Skin epidermis (tissue), 12 donors: ENCODE results near the gene SSBP3.
"Not testable (repeated sequence)": the region's sequence is repeated elsewhere in the genome, so short reads cannot be mapped to it uniquely, and the experiment has no call there.

Experiments
- H3K27ac ChIP-seq, 21 experiments: fragments of 200-600 bp; sonication (generic) in 11 of 21; one replicate each; pipeline ENCODE4 v1.5.0; 2020; ENCODE audit warnings: mild to moderate bottlenecking in 3 of 21, inconsistent platforms in 2 of 21, moderate library complexity in 2 of 21
- H3K4me3 ChIP-seq, 7 experiments: fragments of 200-600 bp; sonication (generic) in 2 of 7; one replicate each; pipeline ENCODE4 v1.5.0; 2020; ENCODE audit warnings: inconsistent platforms in 2 of 7, mild to moderate bottlenecking in 2 of 7, moderate library complexity in 1 of 7

Gene SSBP3

DNA sequence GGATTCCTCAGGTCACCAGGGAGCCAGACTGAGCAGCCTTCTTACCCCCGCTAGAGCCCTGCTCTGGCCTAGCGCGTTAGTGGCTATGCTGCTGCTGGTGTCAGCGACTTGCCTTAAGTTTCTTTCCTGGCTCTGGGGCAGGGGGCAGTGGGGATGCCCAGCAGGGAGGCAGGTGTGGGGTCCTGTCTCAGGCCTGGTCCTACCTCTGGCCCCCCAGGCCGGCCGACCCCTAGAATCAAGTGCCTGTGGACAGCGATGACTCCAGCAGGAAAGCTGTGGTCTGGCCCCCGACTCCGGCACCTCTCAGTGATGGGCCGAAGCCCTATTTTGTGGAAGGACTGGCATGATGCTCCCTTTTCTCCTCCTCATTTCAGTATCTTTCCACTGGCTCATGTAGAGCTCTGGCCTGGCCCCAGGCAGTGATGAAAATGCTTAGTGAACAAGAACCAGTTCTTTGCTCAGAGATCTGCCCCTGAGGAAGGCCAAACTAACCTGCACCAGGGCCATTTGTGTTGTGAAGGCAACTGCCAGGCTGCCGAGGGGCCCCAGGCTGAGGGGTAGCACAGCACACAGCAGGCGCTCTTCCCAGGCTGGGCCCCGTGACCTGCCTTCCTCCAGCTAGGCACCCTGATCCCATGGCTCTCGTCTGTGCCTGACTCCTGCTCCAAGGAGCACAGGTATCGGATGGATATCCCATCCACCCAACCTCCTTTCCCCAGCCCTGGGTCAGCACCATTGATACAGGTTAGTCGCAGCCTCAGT is 182.6 kb downstream of the SSBP3 start:
- Histone ChIP-seq H3K27ac (peak overlapping the region in 1 of 21 experiments; percentile 9), H3K4me3 (no peak overlapping the region)

DNA sequence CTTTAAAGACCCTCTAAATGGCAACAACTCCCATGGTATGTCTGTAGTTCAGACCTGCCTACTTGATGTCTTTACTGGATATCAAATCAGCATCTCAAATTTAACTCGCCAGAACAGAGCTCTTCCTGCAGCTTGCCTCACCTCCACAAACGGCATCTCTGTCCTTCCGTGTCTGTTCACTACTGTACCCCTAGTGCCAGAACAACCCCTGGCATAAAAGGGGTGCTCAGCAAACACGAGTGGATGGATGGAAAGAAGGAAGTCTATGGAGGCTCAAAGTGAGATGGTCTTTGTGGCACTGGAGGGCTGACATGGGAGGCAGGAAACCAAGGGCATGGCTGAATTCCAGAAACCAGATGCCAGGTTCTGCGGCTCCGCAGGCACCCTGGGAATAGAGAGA is 183.5 kb downstream of the SSBP3 start:
- no peak overlapping the region for H3K4me3 ChIP-seq
- H3K27ac ChIP-seq = no peak overlapping the region

DNA sequence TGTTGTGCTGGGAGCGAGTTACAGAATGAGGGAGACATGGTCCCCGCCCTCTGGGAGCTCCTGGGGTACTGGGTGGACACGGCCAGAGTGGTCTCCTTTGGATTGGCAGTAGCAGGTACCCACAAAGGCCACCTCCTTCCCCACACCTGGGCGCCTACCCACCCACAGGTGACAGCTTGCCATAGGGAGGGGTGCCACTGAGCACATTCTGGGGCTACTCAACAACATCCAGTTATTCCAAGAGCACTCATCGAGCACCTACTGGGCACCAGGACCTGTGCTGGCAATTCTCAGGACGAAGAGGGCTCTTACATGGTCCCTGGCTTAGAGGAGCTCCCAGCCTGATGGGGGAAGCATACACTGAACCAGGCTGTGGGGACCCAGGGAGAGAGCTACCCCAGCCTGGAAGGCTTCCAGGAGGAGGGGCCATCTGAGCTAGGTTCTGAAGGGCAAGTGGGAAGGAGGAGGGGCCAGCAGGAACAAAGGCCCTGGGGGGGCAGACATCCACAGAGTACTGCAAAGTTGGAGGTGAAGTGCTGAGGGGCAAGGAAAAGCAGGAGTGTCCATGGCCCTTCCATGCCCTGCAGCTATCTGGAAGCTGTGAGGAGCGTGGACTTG is 184.2 kb downstream of the SSBP3 start:
- no peak overlapping the region for H3K27ac ChIP-seq

DNA sequence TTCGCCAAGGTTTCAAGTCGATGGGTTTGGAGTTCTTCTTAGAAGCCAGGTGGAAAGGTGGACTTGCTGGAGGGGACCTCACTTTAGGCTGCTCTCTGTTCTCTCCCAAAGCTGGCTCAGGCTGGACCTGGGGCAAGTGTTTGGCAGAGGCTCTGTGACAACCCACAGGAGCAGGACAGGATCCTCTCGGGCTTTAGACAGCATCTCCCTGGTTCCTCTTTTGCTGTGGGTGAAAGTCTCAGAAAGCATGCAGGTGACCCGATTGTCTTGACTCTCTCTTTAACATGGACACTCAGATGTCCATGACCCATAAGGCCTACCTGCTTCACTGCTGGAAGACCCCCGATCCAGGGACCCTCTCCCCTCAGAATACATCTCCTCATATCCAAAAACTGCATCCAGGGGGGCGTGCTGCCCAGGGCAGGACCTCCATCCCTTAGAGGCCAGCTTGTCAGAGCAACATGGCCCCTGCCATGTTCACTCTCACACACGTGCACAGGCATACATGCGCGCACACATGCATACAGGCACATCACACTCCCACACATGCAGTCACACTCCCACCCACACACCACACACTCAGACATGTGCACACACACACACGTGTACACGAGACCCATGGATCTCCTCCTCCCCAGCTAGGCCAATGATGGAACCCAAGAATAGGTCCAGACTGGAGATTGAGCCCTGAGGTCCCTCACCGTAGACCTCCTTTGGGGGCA is 184.9 kb downstream of the SSBP3 start:
- peak overlapping the region in 9 of 21 experiments; percentile 11 to 85 (median 45) for H3K27ac ChIP-seq

More for the DNA sequence above, 184.2 kb downstream of the SSBP3 start:
- H3K4me3 ChIP-seq = no peak overlapping the region

DNA sequence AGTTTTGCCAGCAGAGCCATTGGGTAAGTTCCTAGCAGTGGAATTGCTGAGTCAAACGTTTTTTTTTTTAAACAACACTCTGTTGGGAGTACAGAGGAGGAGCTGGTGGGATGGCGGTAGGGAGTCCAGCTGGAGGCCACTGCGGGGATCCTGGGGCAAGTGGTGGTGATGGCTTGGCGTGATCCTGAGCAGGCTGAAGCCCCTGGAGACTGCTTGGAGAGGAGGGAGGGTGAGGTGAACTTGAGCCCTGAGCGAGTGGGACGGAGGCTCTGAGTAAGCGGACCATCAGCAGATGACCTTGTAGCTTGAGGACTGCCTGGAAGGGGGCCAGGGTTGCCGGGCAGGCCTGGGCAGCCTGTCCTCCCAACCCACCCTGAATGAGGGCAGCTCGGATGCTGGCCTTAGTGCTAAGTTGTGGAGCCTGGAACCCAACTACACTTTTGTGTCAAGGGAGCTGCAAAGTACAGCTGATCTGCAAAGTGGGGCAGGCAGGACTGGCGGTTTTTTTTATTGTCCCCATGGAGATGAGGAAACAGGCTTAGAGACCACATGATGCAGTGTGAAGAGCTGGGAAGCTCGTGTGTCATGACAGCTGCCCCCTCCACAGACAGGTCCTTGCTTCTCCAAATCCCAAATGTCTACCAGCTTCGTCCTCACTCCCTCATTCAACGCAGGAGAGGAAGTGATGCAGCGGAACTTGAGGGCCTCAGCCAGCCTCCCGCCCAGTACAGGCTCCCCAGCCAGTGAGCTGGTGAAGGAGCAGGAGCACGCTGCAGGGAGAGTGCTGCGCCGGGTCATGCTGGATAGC is 186.0 kb downstream of the SSBP3 start:
- H3K4me3 ChIP-seq = no peak overlapping the region

More for the DNA sequence above, 184.9 kb downstream of the SSBP3 start:
- H3K4me3 ChIP-seq = no peak overlapping the region

DNA sequence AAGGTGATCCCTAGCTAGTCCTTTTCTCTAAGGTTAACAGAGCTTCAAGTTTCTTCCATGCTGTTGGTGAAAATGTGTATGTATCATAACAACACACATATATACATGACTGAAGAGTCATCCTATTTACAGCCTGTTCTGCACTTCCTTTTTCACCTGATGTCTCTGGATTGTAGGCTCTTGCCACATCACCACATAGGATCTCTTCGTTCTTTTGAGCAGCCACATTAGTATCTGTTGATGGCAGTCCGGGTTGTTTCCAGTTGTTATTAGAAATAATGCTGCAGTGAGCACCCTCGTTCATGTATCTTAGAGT is 186.5 kb downstream of the SSBP3 start:
- no peak overlapping the region for H3K4me3 ChIP-seq
- H3K27ac ChIP-seq = peak overlapping the region in 18 of 21 experiments; percentile 15 to 85 (median 54)

More for the DNA sequence above, 186.0 kb downstream of the SSBP3 start:
- peak overlapping the region in 17 of 21 experiments; percentile 12 to 85 (median 45) for H3K27ac ChIP-seq

DNA sequence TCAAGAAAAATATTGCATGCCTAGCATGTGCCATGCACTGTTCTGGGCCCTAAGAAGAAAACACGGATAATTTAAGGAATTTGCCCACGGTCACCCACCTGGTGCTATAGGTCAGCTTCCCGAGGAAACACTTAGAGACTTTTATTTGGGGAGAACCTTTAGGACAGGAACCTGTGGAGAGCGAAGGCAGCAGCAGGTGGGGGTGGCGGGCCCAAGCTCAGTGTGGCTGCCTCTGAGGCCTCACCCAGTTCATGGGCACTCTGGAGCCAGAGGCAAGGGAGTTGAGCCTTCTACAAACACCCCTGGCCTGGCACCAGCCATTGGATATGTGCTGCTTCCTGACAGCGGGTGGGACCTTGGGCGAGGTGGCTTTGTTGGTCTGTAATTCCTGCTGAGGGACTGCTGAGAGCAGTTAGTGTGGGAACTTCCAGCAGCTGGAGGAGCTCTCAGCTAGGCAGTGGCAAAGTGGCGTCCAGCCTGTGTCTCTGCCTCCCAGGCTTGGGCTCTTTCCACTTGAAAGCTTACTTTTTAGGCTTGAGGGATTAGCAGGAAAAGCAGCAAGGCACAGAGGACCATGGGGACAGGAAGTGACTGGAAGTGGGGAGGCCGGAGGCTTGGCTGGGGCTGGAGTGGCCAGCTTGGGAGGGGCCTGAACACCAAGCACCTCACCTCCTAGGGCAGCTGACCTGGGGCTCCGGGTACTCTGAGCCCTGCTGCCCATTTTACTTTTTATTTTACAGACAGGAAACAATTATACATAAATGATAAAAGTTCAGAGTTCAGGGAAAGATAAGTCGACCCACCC is 187.1 kb downstream of the SSBP3 start:
- Histone ChIP-seq H3K4me3 (no peak overlapping the region), H3K27ac (peak overlapping the region in 17 of 21 experiments; percentile 18 to 85 (median 54))

DNA sequence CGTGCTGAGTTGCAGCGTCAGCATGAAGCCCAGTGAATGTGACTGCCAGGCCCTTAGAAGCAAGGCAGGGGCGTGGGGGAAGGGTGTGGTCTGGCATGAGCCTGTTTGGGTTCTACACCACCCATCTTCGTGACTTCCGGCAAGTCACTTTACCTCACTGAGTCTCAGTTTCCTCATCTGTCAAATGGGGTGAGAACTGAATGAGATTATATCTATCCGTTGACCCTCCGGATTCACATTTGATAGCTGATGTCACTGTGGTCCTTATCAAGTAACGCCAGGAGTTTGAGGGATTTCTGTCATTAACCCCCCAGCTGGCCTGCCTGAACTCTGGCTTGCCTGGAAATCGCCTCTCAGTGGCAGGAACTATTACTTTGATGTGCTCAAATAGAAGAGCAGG is 190.7 kb downstream of the SSBP3 start:
- Histone ChIP-seq H3K4me3 (no peak overlapping the region), H3K27ac (no peak overlapping the region)

DNA sequence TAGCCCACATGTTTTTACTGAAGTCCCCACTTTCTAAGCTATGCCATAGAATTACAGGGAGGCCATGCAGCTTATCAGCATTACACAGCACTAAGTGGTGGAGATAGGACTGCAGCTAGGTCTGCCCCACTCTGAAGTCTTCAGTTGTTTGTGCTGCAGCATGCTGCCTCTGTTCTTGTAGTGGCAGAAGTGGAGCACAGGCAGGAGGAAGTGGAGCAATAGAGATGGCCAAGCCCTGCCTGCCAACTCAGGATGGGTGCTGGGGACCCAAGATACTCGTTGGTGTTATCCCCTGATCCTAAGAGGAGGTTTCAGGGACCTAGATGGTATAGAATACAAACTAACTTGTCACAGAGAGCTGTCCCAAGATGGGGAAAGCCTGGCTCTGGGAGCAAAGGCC is 193.3 kb downstream of the SSBP3 start:
- no peak overlapping the region for H3K4me3 ChIP-seq
- H3K27ac ChIP-seq = no peak overlapping the region

DNA sequence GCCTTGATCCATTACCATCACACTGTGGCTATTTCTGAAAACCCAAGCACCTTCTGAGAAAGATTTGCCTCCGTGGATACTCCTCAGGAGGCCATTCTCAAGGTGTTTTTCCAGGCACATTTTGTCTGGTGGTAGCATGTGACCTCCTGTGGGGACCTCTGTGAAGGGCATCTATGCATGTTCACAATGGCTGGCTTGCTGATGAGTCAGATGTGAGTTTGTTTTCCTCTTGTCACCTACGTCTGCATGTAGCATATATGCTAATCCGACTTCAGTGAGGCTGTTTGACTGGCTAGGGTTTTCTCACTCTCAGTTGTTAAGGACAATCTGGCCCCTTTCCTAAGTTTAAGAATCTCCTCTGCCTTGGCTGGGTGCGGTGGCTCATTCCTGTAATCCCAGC is 198.3 kb downstream of the SSBP3 start:
- H3K27ac ChIP-seq = not testable (repeated sequence)

DNA sequence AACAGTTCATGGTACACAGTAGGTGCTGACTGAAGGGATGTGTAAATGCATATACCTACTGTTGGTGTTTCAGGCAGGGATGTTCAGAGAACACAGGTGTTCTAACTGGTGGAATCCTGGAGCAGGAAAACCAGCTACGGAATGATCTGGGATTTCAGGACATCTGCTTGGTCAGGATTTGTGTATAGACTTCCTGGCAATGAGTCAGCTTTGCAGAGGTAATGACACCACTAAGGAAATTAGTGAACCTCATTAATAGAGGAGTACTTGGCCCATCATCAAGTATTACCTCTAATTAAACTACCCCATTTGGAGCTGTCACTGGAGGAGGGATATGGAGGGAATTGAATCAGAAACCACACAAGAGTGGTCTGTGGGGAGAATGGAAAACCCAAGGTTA is 198.9 kb downstream of the SSBP3 start:
- Histone ChIP-seq H3K27ac (no peak overlapping the region), H3K4me3 (no peak overlapping the region)

More for the DNA sequence above, 198.3 kb downstream of the SSBP3 start:
- not testable (repeated sequence) for H3K4me3 ChIP-seq

DNA sequence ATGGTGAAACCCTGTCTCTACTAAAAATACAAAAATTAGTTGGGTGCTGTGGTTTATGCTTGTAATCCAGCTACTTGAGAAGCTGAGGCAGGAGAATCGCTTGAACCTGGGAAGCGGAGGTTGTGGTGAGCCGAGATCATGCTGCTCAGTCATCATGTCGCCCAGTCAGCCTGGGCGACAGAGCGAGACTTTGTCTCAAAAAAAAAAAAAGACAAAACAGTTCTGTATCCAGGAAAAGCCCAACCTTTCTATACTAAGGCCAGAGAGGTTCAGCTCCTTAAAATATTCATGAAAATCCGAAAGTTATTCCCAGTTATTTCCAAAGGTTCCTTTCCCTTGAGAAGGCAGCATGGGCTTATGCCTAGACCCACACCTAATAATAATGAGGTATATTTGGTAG is 202.0 kb downstream of the SSBP3 start:
- H3K4me3 ChIP-seq = no peak overlapping the region
- no peak overlapping the region for H3K27ac ChIP-seq

DNA sequence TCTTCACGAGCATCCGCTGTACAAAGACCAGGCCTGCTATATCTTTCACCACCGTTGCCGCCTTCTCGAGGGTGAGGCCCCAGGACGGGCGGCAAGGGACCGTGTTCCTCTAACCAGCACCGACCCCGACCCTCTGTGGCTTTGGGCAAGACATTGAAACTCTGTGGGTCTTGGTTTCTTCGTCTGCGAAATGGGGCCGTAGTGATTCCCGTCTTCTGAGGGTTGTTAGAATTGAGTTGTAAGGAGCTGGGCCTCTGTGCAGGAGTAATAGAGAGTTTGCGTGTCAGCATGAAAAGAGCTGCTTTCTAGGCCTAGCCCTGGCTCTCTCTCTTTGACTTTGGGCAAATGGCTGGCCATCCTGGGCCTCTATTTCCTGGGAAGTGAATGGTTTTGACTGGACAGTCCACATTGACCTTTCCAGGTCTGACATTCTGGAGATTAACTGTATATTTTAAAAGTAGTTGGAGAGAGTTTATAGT is 205.6 kb downstream of the SSBP3 start:
- Histone ChIP-seq H3K27ac (peak overlapping the region; percentile 71 to 96 (median 83)), H3K4me3 (peak overlapping the region; percentile 70 to 98 (median 87))

DNA sequence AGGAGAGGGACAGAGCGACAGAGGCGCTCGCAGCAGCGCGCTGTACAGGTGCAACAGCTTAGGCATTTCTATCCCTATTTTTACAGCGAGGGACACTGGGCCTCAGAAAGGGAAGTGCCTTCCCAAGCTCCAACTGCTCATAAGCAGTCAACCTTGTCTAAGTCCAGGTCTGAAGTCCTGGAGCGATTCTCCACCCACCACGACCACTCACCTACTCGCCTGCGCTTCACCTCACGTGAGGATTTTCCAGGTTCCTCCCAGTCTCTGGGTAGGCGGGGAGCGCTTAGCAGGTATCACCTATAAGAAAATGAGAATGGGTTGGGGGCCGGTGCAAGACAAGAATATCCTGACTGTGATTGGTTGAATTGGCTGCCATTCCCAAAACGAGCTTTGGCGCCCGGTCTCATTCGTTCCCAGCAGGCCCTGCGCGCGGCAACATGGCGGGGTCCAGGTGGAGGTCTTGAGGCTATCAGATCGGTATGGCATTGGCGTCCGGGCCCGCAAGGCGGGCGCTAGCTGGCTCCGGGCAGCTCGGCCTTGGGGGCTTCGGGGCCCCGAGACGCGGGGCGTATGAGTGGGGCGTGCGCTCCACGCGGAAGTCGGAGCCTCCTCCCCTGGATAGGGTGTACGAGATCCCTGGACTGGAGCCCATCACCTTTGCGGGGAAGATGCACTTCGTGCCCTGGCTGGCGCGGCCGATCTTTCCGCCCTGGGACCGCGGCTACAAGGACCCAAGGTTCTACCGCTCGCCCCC is 206.3 kb downstream of the SSBP3 start, which contains the start of the genes CYB5RL and MRPL37:
CYB5RL (minus strand) TSS at position 266 of the 754 bp plus-strand sequence. CDS start 4,414 bp downstream, outside the sequence.
MRPL37 (plus strand) TSS at position 403 of the 754 bp plus-strand sequence; CDS start at position 480, 77 bp downstream.
- Histone ChIP-seq H3K4me3 (peak within 1 kb of the TSS; percentile 70 to 98 (median 87)), H3K27ac (peak within 1 kb of the TSS; percentile 71 to 96 (median 83))

DNA sequence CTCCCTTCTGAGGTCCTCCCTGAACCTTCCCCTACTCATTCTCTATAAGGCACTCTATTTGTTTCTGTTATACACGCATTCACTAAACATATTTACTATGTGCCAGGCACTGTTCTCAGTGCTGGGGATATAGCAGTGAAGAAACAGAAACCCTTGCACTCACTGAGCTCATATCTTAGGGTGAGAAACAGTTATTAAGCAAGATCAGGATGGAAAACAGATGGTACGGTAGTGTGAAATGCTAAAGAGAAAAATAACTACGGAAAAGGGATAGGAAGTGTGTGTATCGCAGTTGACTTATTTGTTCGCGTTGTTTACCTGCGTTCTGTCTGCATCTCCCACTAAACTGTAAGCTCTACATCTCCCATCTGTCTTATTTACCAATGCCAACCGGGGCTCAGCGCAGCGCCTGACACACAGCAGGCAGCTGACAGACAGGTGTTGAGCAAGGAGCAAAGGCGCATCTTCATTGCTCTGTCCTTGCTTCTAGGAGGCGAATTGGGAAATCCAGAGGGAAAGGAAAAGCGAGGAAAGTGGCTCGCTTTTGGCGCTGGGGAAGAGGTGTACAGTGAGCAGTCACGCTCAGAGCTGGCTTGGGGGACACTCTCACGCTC is 206.9 kb downstream of the SSBP3 start:
- peak overlapping the region; percentile 70 to 98 (median 87) for H3K4me3 ChIP-seq
- peak overlapping the region in 19 of 21 experiments; percentile 6 to 96 (median 83) for H3K27ac ChIP-seq

DNA sequence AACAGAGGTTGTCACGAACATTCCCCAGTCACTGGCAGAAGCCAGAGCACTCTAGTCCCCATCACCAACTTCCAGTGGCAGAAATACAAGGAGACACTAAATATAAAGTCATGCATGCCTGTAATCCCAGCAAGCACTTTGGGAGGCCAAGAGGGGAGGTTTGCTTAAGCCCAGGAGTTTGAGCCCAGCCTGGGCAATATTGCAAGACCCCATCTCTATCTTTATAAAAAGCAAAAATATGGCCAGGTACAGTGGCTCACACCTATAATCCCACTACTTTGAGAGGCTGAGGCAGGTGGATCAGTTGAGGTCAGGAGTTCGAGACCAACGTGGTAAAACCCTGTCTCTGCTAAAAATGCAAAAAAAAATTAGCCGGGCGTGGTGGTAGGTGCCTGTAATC is 212.7 kb downstream of the SSBP3 start:
- H3K4me3 ChIP-seq = no peak overlapping the region
- H3K27ac ChIP-seq = no peak overlapping the region

DNA sequence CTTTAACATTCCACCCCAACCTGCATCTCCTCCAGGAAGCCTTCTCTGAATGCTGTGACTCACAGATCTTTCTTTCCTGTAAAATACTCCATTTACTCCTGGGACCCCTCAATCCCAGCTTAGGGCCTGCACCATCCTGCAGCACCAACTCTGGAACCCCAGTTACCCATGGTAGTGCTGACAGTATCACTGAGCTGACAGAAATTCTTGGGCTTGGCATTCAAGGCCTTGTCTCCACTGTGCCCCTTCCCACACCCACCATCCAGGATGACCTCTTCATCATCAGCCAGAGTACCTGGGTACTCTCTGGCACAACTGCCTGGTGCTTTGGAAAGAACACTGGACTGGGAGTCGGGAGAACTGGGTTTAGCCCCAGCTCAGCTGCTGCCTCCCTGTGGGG is 214.7 kb downstream of the SSBP3 start:
- no peak overlapping the region for H3K27ac ChIP-seq
- H3K4me3 ChIP-seq = no peak overlapping the region
